Raji (cell line): ENCODE results near the gene PPP6R2.

Experiments
- POLR2A ChIP-seq: IDR thresholded peaks from 2 replicates; pipeline ENCODE4 v1.6.1; 2011; ENCODE audit warnings: low read depth, low read length, control low read depth; ENCODE audit not compliant: insufficient read depth

Gene PPP6R2

DNA sequence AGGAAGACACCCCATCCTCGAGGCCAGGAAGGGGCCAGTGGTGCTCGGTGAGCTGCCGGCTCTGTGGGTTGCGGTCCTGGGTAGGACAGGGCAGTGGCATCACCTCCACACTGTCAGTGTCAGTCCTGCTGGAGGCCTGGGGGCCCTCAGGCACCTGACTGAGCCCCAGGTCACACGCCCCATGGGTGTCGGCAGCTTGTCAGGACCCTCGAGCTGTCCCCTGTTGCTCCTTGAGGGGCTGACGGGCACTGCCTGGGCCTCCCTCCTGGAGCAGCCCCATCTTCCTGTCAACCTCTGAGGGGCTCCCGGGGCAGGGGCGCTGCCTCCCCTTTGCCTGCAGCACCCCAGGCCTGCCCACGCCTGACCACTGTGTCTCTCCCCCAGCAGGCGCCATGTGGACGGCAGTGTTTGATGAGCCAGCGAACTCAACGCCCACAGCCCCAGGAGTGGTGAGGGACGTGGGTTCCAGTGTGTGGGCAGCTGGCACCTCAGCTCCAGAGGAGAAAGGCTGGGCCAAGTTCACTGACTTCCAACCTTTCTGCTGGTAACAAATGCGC lies 96.3 kb downstream of the PPP6R2 start:
- no peak for TF ChIP-seq POLR2A

DNA sequence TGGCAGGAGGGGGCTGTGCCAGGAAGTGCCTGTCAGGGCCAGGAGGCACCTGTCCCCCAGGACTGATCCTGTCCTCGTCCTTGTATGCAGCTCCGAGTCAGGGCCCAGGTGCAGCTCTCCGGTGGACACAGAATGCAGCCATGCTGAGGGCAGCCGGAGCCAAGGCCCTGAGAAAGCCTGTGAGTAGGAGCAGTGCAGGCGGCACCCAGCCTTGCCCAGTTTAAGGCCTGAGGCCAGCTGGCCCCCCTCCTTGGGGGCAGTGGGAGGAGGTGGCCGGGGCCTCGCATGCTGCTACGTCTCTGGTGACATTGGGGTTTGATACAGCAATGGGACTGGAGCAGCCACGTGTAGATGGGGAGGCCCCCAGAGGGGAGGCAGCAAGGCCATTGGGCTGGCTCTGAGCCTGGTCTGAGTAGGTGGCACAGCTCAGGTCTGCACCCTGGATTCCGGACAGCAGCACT lies 96.8 kb downstream of the PPP6R2 start:
- no peak for TF ChIP-seq POLR2A

DNA sequence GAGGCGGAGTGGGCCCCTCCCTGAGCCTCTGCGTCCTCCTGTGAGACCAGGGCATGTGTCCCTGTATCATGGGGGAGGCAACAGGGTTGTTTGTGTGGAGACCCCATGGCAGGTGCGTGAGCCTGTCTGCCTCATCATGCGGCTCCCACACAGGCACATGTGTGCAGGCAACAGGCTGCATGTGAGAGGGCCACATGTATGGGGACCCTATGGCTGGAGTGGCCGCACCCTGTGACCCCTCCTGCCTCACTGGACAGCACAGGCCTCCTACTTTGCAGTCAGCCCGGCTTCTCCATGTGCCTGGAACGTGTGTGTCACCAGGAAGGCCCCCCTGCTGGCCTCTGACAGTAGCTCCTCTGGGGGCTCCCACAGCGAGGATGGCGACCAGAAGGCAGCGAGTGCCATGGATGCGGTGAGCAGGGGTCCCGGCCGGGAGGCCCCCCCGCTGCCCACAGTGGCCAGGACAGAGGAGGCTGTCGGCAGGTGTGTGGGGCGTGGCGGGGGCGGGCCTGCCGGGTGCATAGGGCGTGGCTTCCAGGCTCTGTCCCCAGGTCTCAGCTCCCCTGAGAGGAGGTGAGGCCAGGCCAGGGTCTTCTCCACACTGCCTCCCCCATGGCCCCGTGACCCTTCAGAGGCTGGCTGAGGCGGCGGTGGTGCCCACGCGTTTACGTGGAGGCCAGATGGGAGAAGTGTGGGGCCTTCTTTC lies 97.6 kb downstream of the PPP6R2 start:
- no peak for TF ChIP-seq POLR2A

DNA sequence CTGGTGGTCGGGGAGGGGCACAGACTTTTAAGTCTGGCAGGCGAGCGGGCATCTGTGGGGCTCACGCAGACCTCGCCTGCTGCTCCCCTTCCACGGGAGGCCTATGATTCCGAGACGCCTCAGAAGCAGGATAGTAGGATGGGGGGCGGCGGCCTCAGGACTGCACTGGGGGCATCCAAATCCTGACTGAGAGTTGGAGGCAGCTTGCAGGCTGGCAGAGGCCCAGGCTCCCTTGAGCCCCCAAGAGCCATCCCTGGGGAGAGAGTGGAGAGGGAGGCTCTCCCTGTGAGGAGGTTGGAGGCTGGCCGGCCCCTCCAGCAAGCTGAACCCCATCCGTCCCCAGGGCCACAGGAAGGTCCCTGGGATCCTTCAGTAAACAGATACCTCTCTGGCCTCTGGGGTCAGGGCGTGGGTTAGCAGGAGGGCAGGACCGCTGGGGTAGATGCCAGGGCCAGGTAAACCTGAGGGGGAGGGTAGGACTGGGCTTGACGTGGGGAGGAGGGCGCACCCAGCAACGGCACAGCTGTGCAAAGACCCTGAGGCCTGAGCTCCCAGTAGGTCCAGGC lies 98.4 kb downstream of the PPP6R2 start:
- no peak for TF ChIP-seq POLR2A

DNA sequence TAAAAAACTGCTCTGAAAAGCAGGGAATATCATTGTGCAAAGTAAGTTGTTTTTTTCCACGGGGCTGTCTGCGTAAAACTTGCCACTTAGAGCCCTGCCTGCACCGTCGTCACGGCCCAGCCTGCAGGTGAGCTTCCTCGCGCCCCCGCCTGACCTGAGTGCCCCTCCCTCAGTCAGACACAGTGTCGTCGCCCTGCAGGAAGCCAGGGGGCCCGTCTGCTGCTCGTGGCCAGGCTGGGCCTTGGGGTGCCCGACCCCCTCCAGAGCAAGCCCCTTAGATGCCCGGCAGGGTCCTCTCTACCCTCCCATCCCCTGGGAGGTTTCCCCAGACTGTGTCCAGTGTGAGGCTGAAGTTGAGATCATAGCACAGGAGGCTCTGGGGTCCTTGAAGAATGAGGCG lies 100.1 kb downstream of the PPP6R2 start:
- no peak for TF ChIP-seq POLR2A

DNA sequence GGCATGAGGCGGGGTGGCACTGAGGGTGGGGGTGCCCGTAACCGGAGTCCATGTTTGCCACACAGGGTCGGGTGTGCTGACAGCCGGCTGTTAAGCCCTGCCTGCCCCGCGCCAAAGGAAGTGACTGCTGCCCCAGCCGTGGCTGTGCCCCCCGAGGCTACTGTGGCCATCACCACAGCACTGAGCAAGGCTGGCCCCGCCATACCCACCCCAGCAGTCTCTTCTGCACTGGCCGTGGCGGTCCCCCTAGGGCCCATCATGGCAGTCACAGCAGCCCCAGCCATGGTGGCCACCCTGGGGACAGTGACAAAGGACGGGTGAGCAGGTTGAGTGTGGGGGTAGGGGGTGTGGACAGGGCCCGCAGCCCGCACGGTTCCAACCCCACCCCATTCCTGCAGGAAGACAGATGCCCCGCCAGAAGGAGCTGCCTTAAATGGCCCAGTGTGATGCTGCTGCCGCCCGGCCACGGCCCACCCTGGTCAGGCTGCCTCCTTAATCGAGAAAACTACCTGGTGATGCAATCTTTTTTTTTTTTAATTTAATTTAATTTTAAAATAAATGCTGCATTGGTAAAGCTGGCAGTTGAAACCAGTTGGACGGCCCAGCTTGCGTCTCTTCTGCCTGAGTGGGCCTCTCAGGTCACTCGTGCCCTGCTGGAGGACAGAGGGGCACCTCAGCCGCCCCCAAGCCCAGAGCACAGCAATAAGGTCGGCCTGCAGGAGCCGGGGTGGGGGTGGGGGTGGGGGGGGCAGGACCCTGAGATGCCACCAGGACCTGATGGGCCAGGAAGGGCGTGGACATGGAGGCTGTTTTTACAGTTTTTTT lies 100.9 kb downstream of the PPP6R2 start:
- TF ChIP-seq POLR2A = no peak

DNA sequence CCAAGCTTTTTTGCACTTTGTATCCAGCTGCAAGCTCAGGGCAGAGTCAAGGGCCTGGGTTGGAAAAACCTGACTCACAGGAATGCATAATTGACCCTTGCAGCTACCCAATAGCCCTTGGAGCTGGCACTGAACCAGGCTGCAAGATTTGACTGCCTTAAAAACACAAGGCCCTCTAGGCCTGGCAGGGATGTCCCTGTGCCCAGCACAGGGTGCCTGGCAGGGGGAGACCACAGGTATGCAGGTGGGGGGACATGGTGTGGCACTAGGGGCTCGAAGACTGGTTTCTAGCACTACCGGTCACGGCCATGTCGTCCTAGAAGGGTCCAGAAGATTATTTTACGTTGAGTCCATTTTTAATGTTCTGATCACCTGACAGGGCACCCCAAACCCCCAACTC lies 101.5 kb downstream of the PPP6R2 start:
- TF ChIP-seq POLR2A = no peak

DNA sequence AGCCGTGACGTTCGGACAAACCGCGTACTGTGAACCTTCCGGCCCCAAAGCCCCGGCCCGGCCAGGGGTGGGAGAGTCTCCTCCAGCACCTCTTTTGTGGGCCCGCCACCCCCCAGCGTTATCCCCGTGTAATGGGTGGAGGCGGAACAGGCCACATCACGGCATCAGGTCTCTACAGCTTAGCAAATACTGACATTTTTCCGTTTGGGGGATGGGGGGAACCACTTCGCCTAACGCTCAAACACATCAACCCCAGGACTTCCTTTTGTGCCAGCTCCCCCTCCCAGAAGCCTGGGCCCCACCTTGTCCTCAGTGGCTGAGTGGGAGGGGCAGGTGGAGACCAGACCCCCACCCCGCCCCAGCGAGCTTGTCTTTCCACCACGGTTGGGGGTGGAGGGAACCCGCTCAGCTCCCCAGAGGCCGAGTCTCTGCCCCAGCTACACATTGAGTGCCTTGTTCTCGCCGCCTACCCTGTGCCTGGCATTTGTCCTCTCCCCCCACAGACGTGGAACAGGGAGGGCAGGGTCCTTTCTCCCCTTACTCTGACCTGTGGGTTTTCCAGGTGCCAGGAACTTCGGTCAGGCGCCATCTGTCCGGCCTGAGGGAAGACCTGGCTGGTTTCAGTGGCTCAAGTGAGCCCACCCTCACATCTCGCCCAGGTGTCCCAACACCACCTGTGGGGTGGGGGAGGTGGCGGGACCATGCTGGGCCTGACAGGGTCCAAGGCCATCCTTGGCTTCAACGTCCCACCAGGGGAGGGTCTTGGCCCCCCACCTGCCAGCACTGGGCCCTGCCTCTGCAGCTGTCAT lies 102.1 kb downstream of the PPP6R2 start:
- TF ChIP-seq POLR2A = no peak

DNA sequence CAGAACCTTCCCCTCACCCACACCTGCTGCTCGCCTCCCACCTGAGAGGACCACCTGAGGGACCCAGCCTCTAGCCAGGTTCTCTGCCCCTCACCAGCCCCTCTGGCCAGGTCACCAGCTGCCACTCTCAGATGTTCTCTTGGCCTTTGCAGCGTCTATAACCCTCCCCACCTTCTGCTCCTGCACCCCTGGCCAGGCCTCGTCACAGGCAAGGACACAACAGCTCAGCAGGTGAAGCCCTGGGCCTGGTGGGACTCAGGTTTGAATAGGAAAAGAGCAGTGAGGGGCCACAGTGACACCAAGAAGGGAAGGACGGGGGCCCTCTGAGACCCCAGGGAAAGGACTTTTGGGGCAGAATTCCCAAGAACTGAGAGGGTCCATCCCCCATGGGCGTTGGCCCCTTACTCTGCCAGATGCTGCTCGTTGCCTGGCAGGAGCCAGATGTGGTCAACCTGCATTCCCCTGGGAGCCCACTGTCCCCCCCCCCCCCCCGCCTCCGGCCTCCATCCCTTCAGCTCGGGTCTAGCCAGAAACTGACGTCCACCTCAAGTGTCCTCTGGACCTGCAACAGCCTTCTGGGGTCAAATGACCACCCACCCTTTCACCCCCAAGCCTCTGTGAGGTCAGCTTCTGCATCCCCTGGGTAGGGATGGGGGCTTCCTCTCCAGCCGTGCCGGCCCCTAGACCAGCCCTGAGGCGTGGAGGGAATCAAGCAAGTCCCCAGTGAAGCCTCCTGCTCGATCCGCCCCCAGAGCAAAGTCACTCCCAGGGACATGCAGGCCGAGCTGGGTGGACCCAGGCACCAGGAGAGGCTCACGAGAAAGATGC lies 103.0 kb downstream of the PPP6R2 start:
- TF ChIP-seq POLR2A = no peak

DNA sequence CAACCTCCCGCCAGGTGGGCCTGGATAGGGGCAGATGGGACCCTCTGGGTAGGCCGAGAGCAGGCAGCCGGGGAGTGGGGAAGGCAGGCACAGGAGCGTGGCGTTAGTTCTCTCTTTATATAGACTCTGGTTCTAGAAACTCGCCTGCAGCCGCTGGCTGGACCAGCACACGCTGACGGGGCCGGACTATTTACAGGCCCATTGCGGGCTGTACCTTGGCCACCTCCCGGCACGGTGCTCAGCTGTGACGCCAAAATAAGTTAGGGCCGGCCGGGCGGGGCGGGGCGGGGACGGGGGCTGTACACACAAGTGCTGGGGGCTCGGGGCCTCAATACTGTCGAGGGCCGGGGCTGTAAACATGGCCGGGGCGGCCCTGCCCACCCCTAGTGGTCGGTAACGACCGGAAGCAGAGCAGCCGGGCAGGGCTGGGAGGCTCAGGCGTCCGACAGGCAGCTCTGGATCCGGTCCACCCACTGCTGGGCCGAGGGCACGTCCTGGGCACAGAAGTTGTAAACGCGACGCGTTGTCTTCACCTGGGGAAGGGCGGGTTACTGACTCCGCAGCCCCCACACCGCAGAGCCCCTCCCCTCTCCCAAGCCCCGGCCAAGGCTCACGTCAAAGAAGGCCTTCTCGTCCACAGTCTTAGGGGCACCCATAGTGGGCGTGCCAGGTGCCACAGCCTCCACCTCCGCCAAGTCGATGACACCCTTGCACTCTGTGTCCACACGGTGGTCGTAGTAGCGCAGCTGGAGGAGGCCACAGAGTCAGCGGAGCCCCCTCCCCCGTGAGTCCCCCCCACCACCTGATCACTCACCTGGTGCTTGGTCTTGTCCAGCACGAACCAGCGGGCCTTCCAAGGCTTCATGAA lies 103.8 kb downstream of the PPP6R2 start:
- TF ChIP-seq POLR2A = no peak

DNA sequence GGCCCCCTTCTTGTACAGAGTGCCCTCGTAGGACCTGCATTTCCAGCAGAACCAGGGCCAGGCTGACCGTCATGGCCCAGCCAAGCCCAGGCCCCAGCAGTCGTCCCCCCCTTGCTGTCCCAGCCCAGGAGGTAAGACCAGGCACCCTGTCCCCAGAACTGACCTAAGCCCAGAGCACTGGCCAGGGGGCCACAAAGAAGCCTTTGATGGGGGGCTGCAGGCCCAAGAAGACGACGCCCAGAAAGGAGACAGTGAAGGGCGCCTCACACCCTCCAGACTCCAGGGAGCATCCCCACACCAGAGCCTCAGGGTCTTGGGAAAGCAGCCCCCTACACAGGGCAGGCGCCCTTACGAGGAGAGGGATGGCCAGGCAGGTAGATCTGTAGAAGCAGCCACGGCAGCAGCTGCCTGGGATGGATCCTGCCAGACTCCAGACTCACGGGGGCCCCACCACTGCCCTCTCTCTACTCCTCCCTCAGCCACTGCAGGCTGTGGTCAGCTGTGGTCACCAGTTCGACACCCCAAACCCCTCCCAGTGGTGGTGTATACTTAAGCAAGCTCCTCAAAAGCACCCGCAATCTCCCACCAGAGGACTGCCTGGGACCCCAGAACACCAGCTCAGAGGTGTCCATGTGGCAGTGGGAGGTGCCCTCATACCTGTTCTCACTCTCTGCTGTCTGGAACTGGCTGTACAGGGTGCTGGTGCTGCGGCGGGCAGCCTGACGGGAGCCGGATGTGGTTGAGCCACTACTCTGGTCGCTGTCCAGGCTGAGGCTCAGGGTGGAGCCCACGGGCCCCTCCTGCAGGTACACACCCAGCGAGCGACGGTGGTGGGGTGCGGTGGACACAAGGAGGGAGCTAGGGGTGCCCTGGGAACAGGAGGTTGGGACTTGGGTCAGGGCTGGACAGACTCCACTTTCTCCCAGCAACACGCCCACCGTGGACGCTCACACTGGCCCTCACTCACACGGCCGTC lies 104.7 kb downstream of the PPP6R2 start:
- no peak for TF ChIP-seq POLR2A

DNA sequence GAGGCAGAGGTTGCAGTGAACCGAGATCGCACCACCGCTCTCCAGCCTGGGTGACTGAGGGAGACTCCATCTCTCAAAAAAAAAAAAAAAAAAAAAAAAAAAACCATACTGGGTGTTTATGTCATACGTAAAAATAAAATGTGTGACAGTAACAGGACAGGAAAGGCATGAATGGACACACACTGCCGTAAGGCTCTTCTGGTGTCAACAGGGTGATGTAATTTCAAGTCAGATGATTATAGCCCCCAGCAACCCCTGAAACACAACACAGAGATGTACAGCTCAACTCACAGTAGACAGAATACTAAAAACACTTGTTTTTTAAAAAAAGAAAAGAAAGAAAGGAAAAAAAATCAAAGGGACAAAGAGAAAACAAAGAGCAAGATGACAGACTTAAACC lies 109.5 kb downstream of the PPP6R2 start:
- TF ChIP-seq POLR2A = no peak
